ENCODE results near the gene PFDN1.
A peak's percentile ranks its signal among the peaks of the same experiment; 100 is the strongest.
"Not testable (repeated sequence)": the region's sequence is repeated elsewhere in the genome, so short reads cannot be mapped to it uniquely, and the experiment has no call there.

PFDN1 gene

GRCh38 chr5:140302786-140303639 lies at the start of gene PFDN1:
PFDN1 (minus strand) TSS chr5:140303101; CDS start chr5:140303073, 28 bp downstream.
- Histone ChIP-seq H3K4me3 (ENCODE audit: low read length) (peak within 1 kb of the TSS; percentile 98), H3K4me1 (ENCODE audit: control insufficient read depth, low read depth, low read length) (peaks cover 7% of the 10 kb centered on the region), H3K9me3 (ENCODE audit: control insufficient read depth, low read depth, low read length) (no peaks in the 10 kb centered on the region), H3K27ac (ENCODE audit: low read length) (peak within 1 kb of the TSS; percentile 77), H3K27me3 (ENCODE audit: control insufficient read depth, insufficient read depth, low read length) (no peaks in the 10 kb centered on the region), H3K9ac (ENCODE audit: low read length) (peak within 1 kb of the TSS; percentile 91), H3K36me3 (ENCODE audit: control insufficient read depth, low read depth, low read length) (peaks cover 18% of the 10 kb centered on the region)

GRCh38 chr5:140351609-140352334 lies 48.9 kb upstream of the PFDN1 start:
- Histone ChIP-seq H3K4me3 (ENCODE audit: low read length) (no peak overlapping the region), H3K9ac (ENCODE audit: low read length) (no peak overlapping the region), H3K27me3 (ENCODE audit: control insufficient read depth, insufficient read depth, low read length) (peaks cover 8% of the 10 kb centered on the region), H3K36me3 (ENCODE audit: control insufficient read depth, low read depth, low read length) (no peaks in the 10 kb centered on the region), H3K9me3 (ENCODE audit: control insufficient read depth, low read depth, low read length) (no peaks in the 10 kb centered on the region), H3K4me1 (ENCODE audit: control insufficient read depth, low read depth, low read length) (no peaks in the 10 kb centered on the region), H3K27ac (ENCODE audit: low read length) (no peak overlapping the region)

GRCh38 chr5:140349244-140349643 lies 46.3 kb upstream of the PFDN1 start:
- no peak overlapping the region for H3K27ac ChIP-seq (ENCODE audit: low read length)
- peaks cover 21% of the 10 kb centered on the region for H3K27me3 ChIP-seq (ENCODE audit: control insufficient read depth, insufficient read depth, low read length)
- H3K4me1 ChIP-seq (ENCODE audit: control insufficient read depth, low read depth, low read length), result peaks cover 5% of the 10 kb centered on the region
- no peak overlapping the region for H3K4me3 ChIP-seq (ENCODE audit: low read length)
- H3K9ac ChIP-seq (ENCODE audit: low read length), result no peak overlapping the region
- H3K36me3 ChIP-seq (ENCODE audit: control insufficient read depth, low read depth, low read length), result no peaks in the 10 kb centered on the region
- no peaks in the 10 kb centered on the region for H3K9me3 ChIP-seq (ENCODE audit: control insufficient read depth, low read depth, low read length)

GRCh38 chr5:140348104-140348503 lies 45.2 kb upstream of the PFDN1 start:
- H3K36me3 ChIP-seq (ENCODE audit: control insufficient read depth, low read depth, low read length), result no peaks in the 10 kb centered on the region
- H3K9ac ChIP-seq (ENCODE audit: low read length), result no peak overlapping the region
- peaks cover 5% of the 10 kb centered on the region for H3K4me1 ChIP-seq (ENCODE audit: control insufficient read depth, low read depth, low read length)
- no peak overlapping the region for H3K4me3 ChIP-seq (ENCODE audit: low read length)
- peaks cover 21% of the 10 kb centered on the region for H3K27me3 ChIP-seq (ENCODE audit: control insufficient read depth, insufficient read depth, low read length)
- no peaks in the 10 kb centered on the region for H3K9me3 ChIP-seq (ENCODE audit: control insufficient read depth, low read depth, low read length)
- H3K27ac ChIP-seq (ENCODE audit: low read length), result no peak overlapping the region

GRCh38 chr5:140347360-140347759 lies 44.5 kb upstream of the PFDN1 start:
- no peak overlapping the region for H3K9ac ChIP-seq (ENCODE audit: low read length)
- H3K27ac ChIP-seq (ENCODE audit: low read length), result no peak overlapping the region
- H3K4me3 ChIP-seq (ENCODE audit: low read length), result no peak overlapping the region

GRCh38 chr5:140346348-140347221 lies 43.7 kb upstream of the PFDN1 start, which contains the start of gene HBEGF:
HBEGF (minus strand) TSS chr5:140346603; CDS start chr5:140346328, 275 bp downstream.
- no peaks in the 10 kb centered on the region for H3K9me3 ChIP-seq (ENCODE audit: control insufficient read depth, low read depth, low read length)
- no peak within 1 kb of the TSS for H3K27ac ChIP-seq (ENCODE audit: low read length)
- peak within 1 kb of the TSS; percentile 31 for H3K9ac ChIP-seq (ENCODE audit: low read length)
- peaks cover 5% of the 10 kb centered on the region for H3K4me1 ChIP-seq (ENCODE audit: control insufficient read depth, low read depth, low read length)
- H3K27me3 ChIP-seq (ENCODE audit: control insufficient read depth, insufficient read depth, low read length), result peaks cover 21% of the 10 kb centered on the region
- H3K4me3 ChIP-seq (ENCODE audit: low read length), result peak within 1 kb of the TSS; percentile 65
- H3K36me3 ChIP-seq (ENCODE audit: control insufficient read depth, low read depth, low read length), result no peaks in the 10 kb centered on the region

More at GRCh38 chr5:140347360-140347759, 44.5 kb upstream of the PFDN1 start:
- H3K27me3 ChIP-seq (ENCODE audit: control insufficient read depth, insufficient read depth, low read length), result peaks cover 21% of the 10 kb centered on the region
- H3K36me3 ChIP-seq (ENCODE audit: control insufficient read depth, low read depth, low read length), result no peaks in the 10 kb centered on the region
- peaks cover 5% of the 10 kb centered on the region for H3K4me1 ChIP-seq (ENCODE audit: control insufficient read depth, low read depth, low read length)
- H3K9me3 ChIP-seq (ENCODE audit: control insufficient read depth, low read depth, low read length), result no peaks in the 10 kb centered on the region

- H3K27ac ChIP-seq (ENCODE audit: low read length), result no peak overlapping the region
- H3K4me3 ChIP-seq (ENCODE audit: low read length), result peak overlapping the region; percentile 65
- peaks cover 5% of the 10 kb centered on the region for H3K4me1 ChIP-seq (ENCODE audit: control insufficient read depth, low read depth, low read length)
- peak overlapping the region; percentile 31 for H3K9ac ChIP-seq (ENCODE audit: low read length)
- H3K36me3 ChIP-seq (ENCODE audit: control insufficient read depth, low read depth, low read length), result no peaks in the 10 kb centered on the region
- H3K27me3 ChIP-seq (ENCODE audit: control insufficient read depth, insufficient read depth, low read length), result peaks cover 21% of the 10 kb centered on the region
- H3K9me3 ChIP-seq (ENCODE audit: control insufficient read depth, low read depth, low read length), result no peaks in the 10 kb centered on the region
These were observed 43.0 kb upstream of the PFDN1 start for GRCh38 chr5:140345919-140346347.

GRCh38 chr5:140344683-140345423 lies 42.0 kb upstream of the PFDN1 start:
- no peak overlapping the region for H3K9ac ChIP-seq (ENCODE audit: low read length)
- H3K4me3 ChIP-seq (ENCODE audit: low read length), result no peak overlapping the region
- peaks cover 5% of the 10 kb centered on the region for H3K4me1 ChIP-seq (ENCODE audit: control insufficient read depth, low read depth, low read length)
- no peaks in the 10 kb centered on the region for H3K36me3 ChIP-seq (ENCODE audit: control insufficient read depth, low read depth, low read length)
- peaks cover 21% of the 10 kb centered on the region for H3K27me3 ChIP-seq (ENCODE audit: control insufficient read depth, insufficient read depth, low read length)
- no peak overlapping the region for H3K27ac ChIP-seq (ENCODE audit: low read length)
- no peaks in the 10 kb centered on the region for H3K9me3 ChIP-seq (ENCODE audit: control insufficient read depth, low read depth, low read length)

- H3K9ac ChIP-seq (ENCODE audit: low read length); H3K27ac ChIP-seq (ENCODE audit: low read length); H3K9me3 ChIP-seq (ENCODE audit: control insufficient read depth, low read depth, low read length); H3K4me1 ChIP-seq (ENCODE audit: control insufficient read depth, low read depth, low read length); H3K36me3 ChIP-seq (ENCODE audit: control insufficient read depth, low read depth, low read length); H3K4me3 ChIP-seq (ENCODE audit: low read length): not testable (repeated sequence)
- H3K27me3 ChIP-seq (ENCODE audit: control insufficient read depth, insufficient read depth, low read length), result peaks cover 21% of the 10 kb centered on the region
These were observed 40.9 kb upstream of the PFDN1 start for GRCh38 chr5:140343849-140344248.

GRCh38 chr5:140342896-140343295 lies 40.0 kb upstream of the PFDN1 start:
- Histone ChIP-seq H3K9me3 (ENCODE audit: control insufficient read depth, low read depth, low read length) (no peaks in the 10 kb centered on the region), H3K4me1 (ENCODE audit: control insufficient read depth, low read depth, low read length) (peaks cover 5% of the 10 kb centered on the region), H3K27ac (ENCODE audit: low read length) (no peak overlapping the region), H3K4me3 (ENCODE audit: low read length) (no peak overlapping the region), H3K36me3 (ENCODE audit: control insufficient read depth, low read depth, low read length) (no peaks in the 10 kb centered on the region), H3K9ac (ENCODE audit: low read length) (no peak overlapping the region), H3K27me3 (ENCODE audit: control insufficient read depth, insufficient read depth, low read length) (peaks cover 20% of the 10 kb centered on the region)

Data from iPS-18a (cell line).